GM06990 (cell line): ENCODE measurements around the gene ICE2.
A peak's percentile ranks its signal among the peaks of the same experiment; 100 is the strongest.
"Not testable (repeated sequence)": the region's sequence is repeated elsewhere in the genome, so short reads cannot be mapped to it uniquely, and the experiment has no call there.

ENCODE experiments used
- DNase-seq: peaks from one replicate; pipeline ENCODE4 v3.0.0-alpha.2; 2011; ENCODE audit not compliant: insufficient read length; ENCODE audit errors: extremely low read depth
- H3K27me3 ChIP-seq: replicated peaks from 2 replicates; pipeline ENCODE4 v1.6.0; 2011; ENCODE audit warnings: low read length; ENCODE audit not compliant: control insufficient read depth, insufficient read depth
- H3K36me3 ChIP-seq: 2 replicates; pipeline ENCODE4 v1.5.1; 2011; ENCODE audit warnings: low read length; ENCODE audit not compliant: control insufficient read depth, insufficient read depth
- H3K4me3 ChIP-seq: replicated peaks from 2 replicates; pipeline ENCODE4 v1.5.1; 2011; ENCODE audit warnings: low read depth, mild to moderate bottlenecking, control low read depth, low read length
- CTCF ChIP-seq: IDR thresholded peaks from 2 replicates; pipeline ENCODE4 v1.5.1; 2011; ENCODE audit warnings: low read length, control low read depth, mild to moderate bottlenecking, inconsistent platforms; ENCODE audit not compliant: insufficient read depth, poor library complexity, severe bottlenecking

The ICE2 gene

GRCh38 chr15:60411774-60412425 is 67.0 kb downstream of the ICE2 start:
- no peak for DNase-seq
- TF ChIP-seq CTCF, result no peak
- Histone ChIP-seq H3K27me3 (no peaks in the 10 kb centered on the region), H3K4me3 (no peak overlapping the region), H3K36me3 (no peaks in the 10 kb centered on the region)

GRCh38 chr15:60410350-60410749 is 68.6 kb downstream of the ICE2 start:
- peak; percentile 24 for DNase-seq
- H3K36me3 ChIP-seq, H3K27me3 ChIP-seq, H3K4me3 ChIP-seq: not testable (repeated sequence)

GRCh38 chr15:60408463-60408981 is 70.4 kb downstream of the ICE2 start:
- TF ChIP-seq CTCF, result no peak
- H3K4me3 ChIP-seq, result no peak overlapping the region
- no peaks in the 10 kb centered on the region for H3K27me3 ChIP-seq
- peak; percentile 35 for DNase-seq
- no peaks in the 10 kb centered on the region for H3K36me3 ChIP-seq

GRCh38 chr15:60407415-60407805 is 71.5 kb downstream of the ICE2 start:
- TF ChIP-seq CTCF, result no peak
- H3K27me3 ChIP-seq, result no peaks in the 10 kb centered on the region
- H3K4me3 ChIP-seq, result no peak overlapping the region
- DNase-seq, result no peak
- no peaks in the 10 kb centered on the region for H3K36me3 ChIP-seq

- DNase-seq, result no peak
- H3K4me3 ChIP-seq, result no peak overlapping the region
- no peaks in the 10 kb centered on the region for H3K36me3 ChIP-seq
- no peak for TF ChIP-seq CTCF
- H3K27me3 ChIP-seq, result no peaks in the 10 kb centered on the region
These were observed 72.2 kb downstream of the ICE2 start for GRCh38 chr15:60406513-60407414.

GRCh38 chr15:60405399-60405798 is 73.5 kb downstream of the ICE2 start:
- no peaks in the 10 kb centered on the region for H3K27me3 ChIP-seq
- no peak overlapping the region for H3K4me3 ChIP-seq
- H3K36me3 ChIP-seq, result no peaks in the 10 kb centered on the region
- no peak for DNase-seq
- TF ChIP-seq CTCF, result no peak

- H3K4me3 ChIP-seq, DNase-seq, H3K27me3 ChIP-seq, H3K36me3 ChIP-seq: not testable (repeated sequence)
These were observed 74.6 kb downstream of the ICE2 start for GRCh38 chr15:60404351-60404750.
